ENCODE measurements around the gene LAYN.
A peak's percentile ranks its signal among the peaks of the same experiment; 100 is the strongest.

LAYN gene

GRCh38 chr11:111535281-111535680 lies 5.2 kb upstream of the LAYN start:
- in situ Hi-C loops (cut with MboI; ENCODE audit: low sequenced_read_pairs, unreplicated experiment), result no loop called here
- no peak for TF ChIP-seq CTCF (IDR thresholded peaks at IDR 0.05; ENCODE audit: borderline replicate concordance, control extremely low read depth, extremely low read depth, insufficient read depth, missing control alignments)
- DNase-seq (ENCODE audit: low spot score), result no peak

GRCh38 chr11:111537336-111537860 lies 3.1 kb upstream of the LAYN start:
- in situ Hi-C loops (cut with MboI; ENCODE audit: low sequenced_read_pairs, unreplicated experiment), result no loop called here
- TF ChIP-seq CTCF (IDR thresholded peaks at IDR 0.05; ENCODE audit: borderline replicate concordance, control extremely low read depth, extremely low read depth, insufficient read depth, missing control alignments), result no peak
- DNase-seq (ENCODE audit: low spot score), result no peak

- DNase-seq (ENCODE audit: low spot score), result no peak
- in situ Hi-C loops (cut with MboI; ENCODE audit: low sequenced_read_pairs, unreplicated experiment), result no loop called here
These were observed 2.0 kb upstream of the LAYN start for GRCh38 chr11:111538407-111539114.

GRCh38 chr11:111539426-111540113 lies 950 bp upstream of the LAYN start:
- in situ Hi-C loops (cut with MboI; ENCODE audit: low sequenced_read_pairs, unreplicated experiment), result no loop called here
- TF ChIP-seq CTCF (IDR thresholded peaks at IDR 0.05; ENCODE audit: borderline replicate concordance, control extremely low read depth, extremely low read depth, insufficient read depth, missing control alignments), result no peak
- no peak for DNase-seq (ENCODE audit: low spot score)

More at GRCh38 chr11:111538407-111539114, 2.0 kb upstream of the LAYN start:
- TF ChIP-seq CTCF (IDR thresholded peaks at IDR 0.05; ENCODE audit: borderline replicate concordance, control extremely low read depth, extremely low read depth, insufficient read depth, missing control alignments), result no peak

- peak; percentile 41 for DNase-seq (ENCODE audit: low spot score)
- no peak for TF ChIP-seq CTCF (IDR thresholded peaks at IDR 0.05; ENCODE audit: borderline replicate concordance, control extremely low read depth, extremely low read depth, insufficient read depth, missing control alignments)
- in situ Hi-C loops (cut with MboI; ENCODE audit: low sequenced_read_pairs, unreplicated experiment), result no loop called here
These were observed 375 bp downstream of the LAYN start for GRCh38 chr11:111540937-111541253.

GRCh38 chr11:111541254-111542061 lies 938 bp downstream of the LAYN start:
- peak; percentile 41 for DNase-seq (ENCODE audit: low spot score)

More at GRCh38 chr11:111541254-111542061, 938 bp downstream of the LAYN start:
- TF ChIP-seq CTCF (IDR thresholded peaks at IDR 0.05; ENCODE audit: borderline replicate concordance, control extremely low read depth, extremely low read depth, insufficient read depth, missing control alignments), result no peak
- in situ Hi-C loops (cut with MboI; ENCODE audit: low sequenced_read_pairs, unreplicated experiment), result no loop called here
